D721Med (cell line): ENCODE results near the gene ASB18.

Experiments used
- DNase-seq: peaks from one replicate; pipeline ENCODE4 v3.0.0; 2011; ENCODE audit warnings: low spot score; ENCODE audit not compliant: insufficient read length
- FAIRE-seq: peaks from 2 replicates; lab custom pipeline; 2011; peaks lifted over from hg19 to GRCh38; lab: Jason Lieb, UNC
- TF ChIP-seq, protein P1 (sequence below): IDR thresholded peaks from 2 replicates; pipeline ENCODE4 v1.5.1; 2012; ENCODE audit warnings: mild to moderate bottlenecking, control low read depth; ENCODE audit not compliant: insufficient read depth; ENCODE audit errors: missing control alignments

ASB18 gene

DNA sequence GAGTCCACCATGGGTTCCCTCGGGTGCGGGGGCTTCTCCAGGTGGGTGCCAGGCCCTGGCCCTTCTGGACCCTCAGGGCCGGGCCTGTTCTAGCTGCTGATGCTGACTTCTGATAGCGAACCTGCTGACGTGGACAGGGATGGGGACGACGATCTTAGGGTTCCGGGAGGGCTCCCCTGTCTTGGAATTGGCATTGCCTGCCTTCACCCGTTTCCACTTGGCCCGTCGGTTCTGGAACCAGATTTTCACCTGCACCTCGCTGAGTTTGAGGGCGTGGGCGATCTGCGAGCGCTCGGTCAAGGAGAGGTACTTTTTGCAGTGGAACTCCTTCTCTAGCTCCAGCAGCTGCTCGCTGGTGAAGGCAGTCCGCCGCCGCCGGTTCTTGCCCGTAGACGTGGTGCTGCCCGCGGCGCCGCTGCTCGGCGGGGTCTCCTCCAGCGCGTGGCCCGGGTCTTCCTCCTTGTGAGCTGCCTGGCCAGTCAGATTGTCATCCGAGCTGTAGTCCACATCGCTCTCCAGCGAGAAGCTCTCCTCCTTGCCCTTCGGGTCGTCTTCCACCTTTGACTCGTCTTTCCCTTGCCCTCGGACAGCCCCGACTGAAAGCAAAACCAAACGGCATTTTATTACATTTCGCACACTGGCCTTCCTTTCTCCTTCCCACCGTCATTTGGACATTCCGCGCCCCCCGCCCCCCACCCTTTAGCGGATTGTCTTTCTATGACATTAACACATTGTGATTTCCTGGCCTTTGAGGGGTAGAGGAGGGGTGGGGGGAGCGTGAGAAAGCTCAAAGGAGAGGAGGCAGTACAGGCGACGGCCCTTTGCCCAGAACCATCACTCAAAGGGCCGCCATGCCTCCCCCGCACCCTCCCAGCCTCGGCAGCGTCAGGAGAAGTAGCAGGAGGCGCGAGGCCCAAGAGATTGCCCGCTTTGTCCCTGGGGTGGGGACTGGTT lies 98.1 kb downstream of the ASB18 start:
- DNase-seq, result no peak
- TF ChIP-seq, protein P1, sequence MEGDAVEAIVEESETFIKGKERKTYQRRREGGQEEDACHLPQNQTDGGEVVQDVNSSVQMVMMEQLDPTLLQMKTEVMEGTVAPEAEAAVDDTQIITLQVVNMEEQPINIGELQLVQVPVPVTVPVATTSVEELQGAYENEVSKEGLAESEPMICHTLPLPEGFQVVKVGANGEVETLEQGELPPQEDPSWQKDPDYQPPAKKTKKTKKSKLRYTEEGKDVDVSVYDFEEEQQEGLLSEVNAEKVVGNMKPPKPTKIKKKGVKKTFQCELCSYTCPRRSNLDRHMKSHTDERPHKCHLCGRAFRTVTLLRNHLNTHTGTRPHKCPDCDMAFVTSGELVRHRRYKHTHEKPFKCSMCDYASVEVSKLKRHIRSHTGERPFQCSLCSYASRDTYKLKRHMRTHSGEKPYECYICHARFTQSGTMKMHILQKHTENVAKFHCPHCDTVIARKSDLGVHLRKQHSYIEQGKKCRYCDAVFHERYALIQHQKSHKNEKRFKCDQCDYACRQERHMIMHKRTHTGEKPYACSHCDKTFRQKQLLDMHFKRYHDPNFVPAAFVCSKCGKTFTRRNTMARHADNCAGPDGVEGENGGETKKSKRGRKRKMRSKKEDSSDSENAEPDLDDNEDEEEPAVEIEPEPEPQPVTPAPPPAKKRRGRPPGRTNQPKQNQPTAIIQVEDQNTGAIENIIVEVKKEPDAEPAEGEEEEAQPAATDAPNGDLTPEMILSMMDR, result no peak
- no peak for FAIRE-seq

DNA sequence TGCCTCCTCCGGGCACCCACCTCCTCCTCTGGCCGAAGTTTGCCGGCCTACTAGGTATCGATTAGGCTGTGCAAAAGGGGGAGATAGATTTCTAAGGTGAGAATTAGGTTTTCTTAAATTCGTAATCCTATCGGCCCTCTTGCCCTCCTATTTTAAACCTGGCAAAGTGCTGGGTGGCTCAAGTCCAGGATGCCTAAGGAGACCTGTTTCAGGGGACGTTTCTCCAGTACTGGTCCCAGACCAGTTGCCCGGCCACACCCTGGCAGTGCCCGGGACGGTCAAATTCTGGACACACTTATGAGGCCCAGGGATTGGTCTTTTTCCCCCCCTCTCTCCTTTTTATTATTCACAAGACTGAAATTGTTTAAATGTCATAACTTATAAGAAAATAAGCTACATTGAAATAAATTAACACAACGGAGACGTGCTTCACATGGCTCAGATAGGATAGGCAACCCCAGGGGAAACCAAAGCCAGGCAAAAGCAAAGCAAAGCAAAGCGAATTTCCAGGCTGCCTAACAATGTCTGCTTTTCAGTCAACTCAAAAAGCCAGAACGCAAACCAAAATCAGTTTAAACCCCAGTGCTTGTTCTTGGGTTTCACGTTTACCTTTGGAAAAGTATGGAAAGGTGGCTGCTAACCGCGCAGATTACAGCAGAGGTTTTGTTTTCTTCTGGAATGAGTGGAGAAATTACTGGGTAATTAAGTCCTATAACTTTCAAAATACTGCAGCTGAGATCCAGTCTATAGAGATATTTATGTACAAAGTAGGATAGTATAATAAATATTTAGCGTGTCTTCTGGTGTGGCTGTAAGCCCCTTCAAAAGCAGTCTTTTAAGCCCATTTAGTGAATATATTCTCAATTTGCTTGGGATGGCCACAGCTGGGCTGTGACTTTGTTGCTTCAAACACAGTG lies 99.0 kb downstream of the ASB18 start:
- FAIRE-seq, result no peak
- no peak for DNase-seq
- TF ChIP-seq, protein P1, result no peak

GRCh38 chr2:236164201-236164924 lies 99.8 kb downstream of the ASB18 start:
- FAIRE-seq, result no peak
- DNase-seq, result no peak
- TF ChIP-seq, protein P1, result no peak

GRCh38 chr2:236163471-236164200 lies 100.6 kb downstream of the ASB18 start:
- DNase-seq (no peak), FAIRE-seq (no peak)
- TF ChIP-seq, protein P1, result no peak

DNA sequence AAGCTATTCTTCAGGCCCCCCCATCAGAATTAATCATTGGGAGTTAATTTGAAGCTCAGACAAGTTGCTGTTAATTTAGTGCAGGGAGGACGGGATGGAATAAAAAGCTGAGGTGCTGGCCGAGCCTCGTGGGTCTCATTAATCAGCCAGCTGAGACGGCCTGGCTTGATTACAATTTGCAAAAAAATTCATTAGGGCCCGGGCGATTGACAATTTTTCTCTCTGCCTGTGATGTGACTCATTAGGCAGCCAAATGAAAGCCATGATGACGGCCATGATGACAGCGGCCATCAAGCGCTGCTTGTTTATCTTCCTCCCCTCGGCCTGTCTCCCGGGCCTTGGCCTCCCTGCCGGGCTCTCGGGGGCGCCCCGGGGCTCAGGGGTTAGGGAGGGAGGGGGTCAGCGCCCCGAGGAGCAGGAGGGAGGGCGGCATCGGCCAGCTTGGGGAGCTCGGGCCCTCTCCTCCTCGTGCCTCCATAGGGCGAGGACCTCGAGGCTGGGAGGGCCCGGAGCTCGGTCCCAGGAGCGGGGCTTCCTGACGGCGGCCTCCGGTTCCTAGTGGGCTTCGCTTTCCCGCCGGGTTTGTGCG lies 101.2 kb downstream of the ASB18 start:
- TF ChIP-seq, protein P1, result no peak
- DNase-seq (no peak), FAIRE-seq (no peak)
